Dendritic cell treated with granulocyte-macrophage colony-stimulating factor and Interleukin-4, amounts not matched to agents 40 ng/mL and 50 ng/mL, for 4 days (primary cell): Measurements from ENCODE around the gene FGFR3.

Experiments used
- H3K27ac Mint-ChIP-seq: one replicate; pipeline ENCODE4 v1.8.0; 2022; ENCODE audit warnings: mild to moderate bottlenecking, mixed read lengths
- H3K27me3 Mint-ChIP-seq: one replicate; pipeline ENCODE4 v1.8.0; 2022; ENCODE audit warnings: mild to moderate bottlenecking, mixed read lengths
- H3K36me3 Mint-ChIP-seq: one replicate; pipeline ENCODE4 v1.8.0; 2022; ENCODE audit warnings: low read depth, mixed read lengths
- H3K4me1 Mint-ChIP-seq: one replicate; pipeline ENCODE4 v1.8.0; 2022; ENCODE audit warnings: low read depth, mixed read lengths
- H3K4me3 Mint-ChIP-seq: one replicate; pipeline ENCODE4 v1.8.0; 2022; ENCODE audit warnings: mild to moderate bottlenecking, moderate library complexity, mixed read lengths
- H3K9me3 Mint-ChIP-seq: one replicate; pipeline ENCODE4 v1.8.0; 2022; ENCODE audit warnings: mixed read lengths
- intact Hi-C: fragments of 100-400 bp; cut with micrococcal nuclease; formaldehyde crosslinking; loops from one replicate; pipeline ENCODE4 v1.15.0; 2022

The FGFR3 gene

GRCh38 chr4:1794809-1795298, 1.8 kb downstream of the FGFR3 start:
- no peak overlapping the region for H3K27ac Mint-ChIP-seq
- no peaks in the 10 kb centered on the region for H3K36me3 Mint-ChIP-seq
- H3K4me3 Mint-ChIP-seq, result no peak overlapping the region
- intact Hi-C loops, result no loop called here
- H3K9me3 Mint-ChIP-seq, result no peaks in the 10 kb centered on the region
- peaks cover 66% of the 10 kb centered on the region for H3K27me3 Mint-ChIP-seq
- H3K4me1 Mint-ChIP-seq, result no peaks in the 10 kb centered on the region

GRCh38 chr4:1795299-1796195, 2.5 kb downstream of the FGFR3 start:
- Mint-ChIP-seq H3K36me3 (no peaks in the 10 kb centered on the region), H3K27me3 (peaks cover 66% of the 10 kb centered on the region), H3K4me3 (no peak overlapping the region), H3K27ac (no peak overlapping the region), H3K4me1 (no peaks in the 10 kb centered on the region), H3K9me3 (no peaks in the 10 kb centered on the region)
- intact Hi-C loops, result no loop called here

- no peaks in the 10 kb centered on the region for H3K4me1 Mint-ChIP-seq
- H3K4me3 Mint-ChIP-seq, result no peak overlapping the region
- H3K36me3 Mint-ChIP-seq, result no peaks in the 10 kb centered on the region
- intact Hi-C loops, result no loop called here
- no peak overlapping the region for H3K27ac Mint-ChIP-seq
- no peaks in the 10 kb centered on the region for H3K9me3 Mint-ChIP-seq
- peaks cover 56% of the 10 kb centered on the region for H3K27me3 Mint-ChIP-seq
Measured at GRCh38 chr4:1796486-1797204, 3.6 kb downstream of the FGFR3 start.

GRCh38 chr4:1797298-1797860, 4.3 kb downstream of the FGFR3 start:
- Mint-ChIP-seq H3K4me3 (no peak overlapping the region), H3K27me3 (peaks cover 48% of the 10 kb centered on the region), H3K9me3 (no peaks in the 10 kb centered on the region), H3K27ac (no peak overlapping the region), H3K36me3 (no peaks in the 10 kb centered on the region), H3K4me1 (no peaks in the 10 kb centered on the region)
- intact Hi-C loops, result no loop called here

- intact Hi-C loops, result no loop called here
- Mint-ChIP-seq H3K27me3 (peaks cover 44% of the 10 kb centered on the region), H3K4me3 (no peak overlapping the region)
Measured at GRCh38 chr4:1797861-1798579, 4.9 kb downstream of the FGFR3 start.

GRCh38 chr4:1798580-1799386, 5.7 kb downstream of the FGFR3 start:
- H3K4me3 Mint-ChIP-seq, result no peak overlapping the region
- intact Hi-C loops, result no loop called here
- H3K27ac Mint-ChIP-seq, result no peak overlapping the region

More at GRCh38 chr4:1797861-1798579, 4.9 kb downstream of the FGFR3 start:
- no peaks in the 10 kb centered on the region for H3K9me3 Mint-ChIP-seq
- no peaks in the 10 kb centered on the region for H3K36me3 Mint-ChIP-seq
- no peaks in the 10 kb centered on the region for H3K4me1 Mint-ChIP-seq
- no peak overlapping the region for H3K27ac Mint-ChIP-seq

GRCh38 chr4:1799387-1800375, 6.6 kb downstream of the FGFR3 start:
- no peaks in the 10 kb centered on the region for H3K4me1 Mint-ChIP-seq
- H3K36me3 Mint-ChIP-seq, result no peaks in the 10 kb centered on the region
- no peak overlapping the region for H3K27ac Mint-ChIP-seq
- intact Hi-C loops, result no loop called here
- H3K9me3 Mint-ChIP-seq, result no peaks in the 10 kb centered on the region
- no peak overlapping the region for H3K4me3 Mint-ChIP-seq
- peaks cover 40% of the 10 kb centered on the region for H3K27me3 Mint-ChIP-seq

More at GRCh38 chr4:1798580-1799386, 5.7 kb downstream of the FGFR3 start:
- no peaks in the 10 kb centered on the region for H3K4me1 Mint-ChIP-seq
- peaks cover 44% of the 10 kb centered on the region for H3K27me3 Mint-ChIP-seq
- no peaks in the 10 kb centered on the region for H3K36me3 Mint-ChIP-seq
- H3K9me3 Mint-ChIP-seq, result no peaks in the 10 kb centered on the region

- no peak overlapping the region for H3K4me3 Mint-ChIP-seq
- no peaks in the 10 kb centered on the region for H3K4me1 Mint-ChIP-seq
- intact Hi-C loops, result no loop called here
- H3K27me3 Mint-ChIP-seq, result peaks cover 33% of the 10 kb centered on the region
- no peaks in the 10 kb centered on the region for H3K9me3 Mint-ChIP-seq
- no peak overlapping the region for H3K27ac Mint-ChIP-seq
- no peaks in the 10 kb centered on the region for H3K36me3 Mint-ChIP-seq
Measured at GRCh38 chr4:1800805-1801204, 7.7 kb downstream of the FGFR3 start.

GRCh38 chr4:1801286-1801958, 8.3 kb downstream of the FGFR3 start:
- Mint-ChIP-seq H3K9me3 (no peaks in the 10 kb centered on the region), H3K4me3 (no peak overlapping the region), H3K36me3 (no peaks in the 10 kb centered on the region), H3K27me3 (peaks cover 27% of the 10 kb centered on the region), H3K27ac (no peak overlapping the region), H3K4me1 (no peaks in the 10 kb centered on the region)
- intact Hi-C loops, result no loop called here

- Mint-ChIP-seq H3K9me3 (no peaks in the 10 kb centered on the region), H3K27me3 (peaks cover 19% of the 10 kb centered on the region), H3K27ac (no peak overlapping the region), H3K4me3 (no peak overlapping the region), H3K36me3 (no peaks in the 10 kb centered on the region), H3K4me1 (no peaks in the 10 kb centered on the region)
- intact Hi-C loops, result no loop called here
Measured at GRCh38 chr4:1802151-1802715, 9.1 kb downstream of the FGFR3 start.

GRCh38 chr4:1802720-1803522, 9.8 kb downstream of the FGFR3 start:
- H3K36me3 Mint-ChIP-seq, result no peaks in the 10 kb centered on the region
- no peak overlapping the region for H3K4me3 Mint-ChIP-seq
- no peaks in the 10 kb centered on the region for H3K4me1 Mint-ChIP-seq
- H3K9me3 Mint-ChIP-seq, result no peaks in the 10 kb centered on the region
- no peak overlapping the region for H3K27ac Mint-ChIP-seq
- peaks cover 12% of the 10 kb centered on the region for H3K27me3 Mint-ChIP-seq
- intact Hi-C loops, result no loop called here
